WTC11 (cell line): ENCODE measurements around the gene DTNB. TPM values are rescaled to one million over a fixed set of nuclear protein-coding genes. Genes with fewer than 3 reads are reported as not detected.

Experiments
- ATAC-seq: fragments of 200-7000 bp; cut with Tn5 transposase; 2 replicates; pipeline ENCODE4 v1.10.0; 2021; ENCODE audit warnings: mild to moderate bottlenecking, moderate library complexity
- CTCF ChIA-PET: fragments of 300-600 bp; sonication (Branson Sonifier 250); formaldehyde crosslinking; loops from one replicate; lab custom pipeline; 2021; ENCODE audit warnings: antibody characterized with exemption; lab: Charles Lee
- POLR2A ChIA-PET: fragments of 350-600 bp; sonication (Branson Sonifier 250); formaldehyde crosslinking; loops from one replicate; lab custom pipeline; 2021; ENCODE audit warnings: antibody characterized with exemption; lab: Charles Lee
- DNase-seq: peaks from one replicate; pipeline ENCODE4 v3.0.0; 2021; ENCODE audit warnings: low spot score
- H3K27ac Mint-ChIP-seq: 2 replicates; pipeline ENCODE4 v1.8.0; 2021; ENCODE audit warnings: mixed read lengths
- H3K27me3 Mint-ChIP-seq: 2 replicates; pipeline ENCODE4 v1.8.0; 2021; ENCODE audit warnings: low read depth, mild to moderate bottlenecking, moderate library complexity, mixed read lengths
- H3K36me3 Mint-ChIP-seq: 2 replicates; pipeline ENCODE4 v1.8.0; 2021; ENCODE audit warnings: mixed read lengths
- H3K4me1 Mint-ChIP-seq: 2 replicates; pipeline ENCODE4 v1.8.0; 2022; ENCODE audit warnings: mixed read lengths
- H3K4me3 Mint-ChIP-seq: 2 replicates; pipeline ENCODE4 v1.8.0; 2021; ENCODE audit warnings: mild to moderate bottlenecking, moderate library complexity, mixed read lengths
- H3K9me3 Mint-ChIP-seq: 2 replicates; pipeline ENCODE4 v1.8.0; 2021; ENCODE audit warnings: mixed read lengths
- CREB1 ChIP-seq: sonication (generic); formaldehyde crosslinking; IDR thresholded peaks from 2 replicates; pipeline ENCODE4 v1.8.0; 2023; ENCODE audit warnings: mild to moderate bottlenecking, missing genetic modification reagents
- ELF4 ChIP-seq: sonication (generic); formaldehyde crosslinking; IDR thresholded peaks from 2 replicates; pipeline ENCODE4 v1.8.1; 2022; ENCODE audit warnings: low read depth, mild to moderate bottlenecking, moderate library complexity, missing genetic modification reagents
- FOXJ3 ChIP-seq: sonication (generic); formaldehyde crosslinking; IDR thresholded peaks from 2 replicates; pipeline ENCODE4 v1.9.0; 2021; ENCODE audit warnings: missing genetic modification reagents, mild to moderate bottlenecking, borderline replicate concordance
- FOXK1 ChIP-seq: sonication (generic); formaldehyde crosslinking; IDR thresholded peaks from 2 replicates; pipeline ENCODE4 v1.8.0; 2022; ENCODE audit warnings: mild to moderate bottlenecking, moderate library complexity, missing genetic modification reagents
- GTF2I ChIP-seq: fragments of 250-450 bp; sonication (Bioruptor Pico); conservative IDR thresholded peaks from 2 replicates; pipeline ENCODE4 v1.4.0; 2021; ENCODE audit warnings: mild to moderate bottlenecking
- NFE2L1 ChIP-seq: sonication (generic); formaldehyde crosslinking; IDR thresholded peaks from 2 replicates; pipeline ENCODE4 v1.8.1; 2023; ENCODE audit warnings: missing genetic modification reagents
- NFYB ChIP-seq: sonication (generic); formaldehyde crosslinking; conservative IDR thresholded peaks from 2 replicates; pipeline ENCODE4 v1.8.0; 2022; ENCODE audit warnings: low read depth, missing genetic modification reagents
- SMAD4 ChIP-seq: sonication (generic); formaldehyde crosslinking; IDR thresholded peaks from 2 replicates; pipeline ENCODE4 v1.8.0; 2022; ENCODE audit warnings: mild to moderate bottlenecking, missing genetic modification reagents
- TEAD4 ChIP-seq: sonication (generic); formaldehyde crosslinking; IDR thresholded peaks from 2 replicates; pipeline ENCODE4 v1.8.0; 2022; ENCODE audit warnings: mild to moderate bottlenecking, missing genetic modification reagents
- TP53 ChIP-seq: sonication (generic); formaldehyde crosslinking; IDR thresholded peaks from 2 replicates; pipeline ENCODE4 v1.8.1; 2023; ENCODE audit warnings: mild to moderate bottlenecking, missing genetic modification reagents
- ZBTB21 ChIP-seq: sonication (generic); formaldehyde crosslinking; IDR thresholded peaks from 2 replicates; pipeline ENCODE4 v1.8.1; 2023; ENCODE audit warnings: mild to moderate bottlenecking, missing genetic modification reagents, borderline replicate concordance
- ZNF263 ChIP-seq: sonication (generic); formaldehyde crosslinking; IDR thresholded peaks from 2 replicates; pipeline ENCODE4 v1.8.1; 2022; ENCODE audit warnings: low read depth, mild to moderate bottlenecking, moderate library complexity, missing genetic modification reagents
- ZNF317 ChIP-seq: sonication (generic); formaldehyde crosslinking; IDR thresholded peaks from 2 replicates; pipeline ENCODE4 v1.8.1; 2023; ENCODE audit warnings: low read depth, mild to moderate bottlenecking, moderate library complexity, missing genetic modification reagents, borderline replicate concordance
- ZNF416 ChIP-seq: fragments of 250-450 bp; sonication (Bioruptor Pico); IDR thresholded peaks from 2 replicates; pipeline ENCODE4 v1.9.0; 2021; ENCODE audit warnings: mild to moderate bottlenecking, inconsistent platforms
- ZNF423 ChIP-seq: fragments of 250-450 bp; sonication (Bioruptor Pico); IDR thresholded peaks from 2 replicates; pipeline ENCODE4 v2.1.2; 2022; ENCODE audit warnings: mild to moderate bottlenecking, moderate library complexity
- total RNA-seq: library from RNA; stranded (reverse); gene quantifications from 3 replicates; pipeline ENCODE4 v1.2.3, GENCODE V29; 2021
- TF ChIP-seq, protein P1 (sequence below): sonication (generic); formaldehyde crosslinking; IDR thresholded peaks from 2 replicates; pipeline ENCODE4 v1.8.1; 2023; ENCODE audit warnings: mild to moderate bottlenecking, missing genetic modification reagents
- TF ChIP-seq, protein P2 (sequence below): sonication (generic); formaldehyde crosslinking; conservative IDR thresholded peaks from 2 replicates; pipeline ENCODE4 v1.8.1; 2023; ENCODE audit warnings: mild to moderate bottlenecking, low read depth, missing genetic modification reagents, moderate library complexity
- TF ChIP-seq, protein P3 (sequence below): sonication (generic); formaldehyde crosslinking; IDR thresholded peaks from 2 replicates; pipeline ENCODE4 v1.8.1; 2022; ENCODE audit warnings: low read depth, mild to moderate bottlenecking, moderate library complexity, missing genetic modification reagents, borderline replicate concordance
- TF ChIP-seq, protein P4 (sequence below): sonication (generic); formaldehyde crosslinking; IDR thresholded peaks from 2 replicates; pipeline ENCODE4 v1.8.1; 2023; ENCODE audit warnings: mild to moderate bottlenecking, missing genetic modification reagents, borderline replicate concordance
- TF ChIP-seq, protein P5 (sequence below): sonication (generic); formaldehyde crosslinking; IDR thresholded peaks from 2 replicates; pipeline ENCODE4 v1.8.1; 2022; ENCODE audit warnings: missing genetic modification reagents, borderline replicate concordance
- TF ChIP-seq, protein P6 (sequence below): sonication (generic); formaldehyde crosslinking; IDR thresholded peaks from 2 replicates; pipeline ENCODE4 v1.8.0; 2022; ENCODE audit warnings: mild to moderate bottlenecking, missing genetic modification reagents
- TF ChIP-seq, protein P7 (sequence below): fragments of 250-450 bp; sonication (Bioruptor Pico); conservative IDR thresholded peaks from 2 replicates; pipeline ENCODE4 v1.9.0; 2021; ENCODE audit warnings: mild to moderate bottlenecking

The DTNB gene
- total RNA-seq, 1 experiment from 2014 or later, result 39.9 TPM

DNA sequence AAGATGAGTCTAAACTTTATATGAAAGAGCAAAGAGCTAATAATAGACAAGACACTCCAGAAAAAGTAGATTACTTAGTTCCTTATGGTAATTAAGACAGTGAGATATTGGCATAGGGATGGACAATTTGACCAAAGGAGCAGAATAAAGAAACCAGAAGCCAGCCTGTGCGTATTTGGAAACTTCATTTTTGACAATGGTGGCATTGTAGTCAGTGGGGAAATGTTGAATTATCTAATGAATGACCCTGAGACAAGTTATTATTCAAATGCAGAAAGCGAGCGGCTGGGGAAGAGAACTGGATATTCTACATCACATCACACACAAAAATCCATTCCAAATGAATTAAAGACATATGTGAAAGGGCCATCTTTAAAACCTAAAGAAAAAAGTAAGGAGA lies 144.3 kb downstream of the DTNB start:
- ATAC-seq (no peak), DNase-seq (no peak)
- peaks cover 9% of the 10 kb centered on the region for H3K36me3 Mint-ChIP-seq
- H3K27ac Mint-ChIP-seq, result no peak overlapping the region
- H3K9me3 Mint-ChIP-seq, result no peaks in the 10 kb centered on the region
- no peak overlapping the region for H3K4me3 Mint-ChIP-seq
- H3K4me1 Mint-ChIP-seq, result peaks cover 6% of the 10 kb centered on the region; the same call in 1 of the 2 replicates
- CTCF ChIA-PET, result no interaction called here
- POLR2A ChIA-PET, result interaction anchor here (0.5 kb wide), 1 partner anchor 19 kb away, joined by 3 read pairs; no protein-coding TSS in a partner anchor
- H3K27me3 Mint-ChIP-seq, result no peaks in the 10 kb centered on the region
- TF ChIP-seq TEAD4 (CRISPR knock-in tag), result no peak
- TF ChIP-seq TP53 (CRISPR knock-in tag), result no peak
- TF ChIP-seq, protein P1, sequence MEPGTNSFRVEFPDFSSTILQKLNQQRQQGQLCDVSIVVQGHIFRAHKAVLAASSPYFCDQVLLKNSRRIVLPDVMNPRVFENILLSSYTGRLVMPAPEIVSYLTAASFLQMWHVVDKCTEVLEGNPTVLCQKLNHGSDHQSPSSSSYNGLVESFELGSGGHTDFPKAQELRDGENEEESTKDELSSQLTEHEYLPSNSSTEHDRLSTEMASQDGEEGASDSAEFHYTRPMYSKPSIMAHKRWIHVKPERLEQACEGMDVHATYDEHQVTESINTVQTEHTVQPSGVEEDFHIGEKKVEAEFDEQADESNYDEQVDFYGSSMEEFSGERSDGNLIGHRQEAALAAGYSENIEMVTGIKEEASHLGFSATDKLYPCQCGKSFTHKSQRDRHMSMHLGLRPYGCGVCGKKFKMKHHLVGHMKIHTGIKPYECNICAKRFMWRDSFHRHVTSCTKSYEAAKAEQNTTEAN (CRISPR knock-in tag), result no peak
- no peak for TF ChIP-seq FOXJ3 (CRISPR knock-in tag)
- no peak for TF ChIP-seq CREB1 (CRISPR knock-in tag)
- no peak for TF ChIP-seq ZNF317 (CRISPR knock-in tag)
- TF ChIP-seq ZBTB21 (CRISPR knock-in tag), result no peak
- TF ChIP-seq ELF4 (CRISPR knock-in tag), result no peak
- TF ChIP-seq NFE2L1, result no peak
- TF ChIP-seq, all 79 proteins: peak for 0

DNA sequence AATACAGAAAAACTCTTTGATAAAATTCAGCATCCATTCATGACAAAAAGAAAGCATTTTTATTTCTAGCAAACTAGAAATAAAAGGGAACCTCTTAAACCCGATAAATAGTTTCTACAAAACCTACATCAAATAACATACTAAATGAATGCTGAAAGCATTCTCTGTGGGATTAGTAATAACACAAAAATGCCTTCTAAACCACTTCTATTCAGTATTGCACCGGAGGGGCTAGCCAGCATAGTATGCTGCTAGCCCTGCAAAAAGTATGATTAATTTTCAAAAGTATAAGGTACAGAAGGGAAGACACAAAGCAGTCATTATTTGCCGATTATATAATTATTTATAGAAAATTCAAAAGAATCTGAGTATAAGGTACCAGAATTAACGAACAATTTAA lies 145.2 kb downstream of the DTNB start:
- no peak overlapping the region for H3K4me3 Mint-ChIP-seq
- H3K4me1 Mint-ChIP-seq, result peaks cover 6% of the 10 kb centered on the region; the same call in 1 of the 2 replicates
- ChIA-PET POLR2A (no interaction called here), CTCF (no interaction called here)
- H3K27me3 Mint-ChIP-seq, result no peaks in the 10 kb centered on the region
- no peak overlapping the region for H3K27ac Mint-ChIP-seq
- H3K9me3 Mint-ChIP-seq, result no peaks in the 10 kb centered on the region
- H3K36me3 Mint-ChIP-seq, result peaks cover 3% of the 10 kb centered on the region; the same call in 1 of the 2 replicates
- DNase-seq (no peak), ATAC-seq (no peak)
- TF ChIP-seq ZNF416 (CRISPR knock-in tag) (no peak), FOXK1 (no peak), ZNF423 (CRISPR knock-in tag) (no peak), ZNF263 (no peak), SMAD4 (CRISPR knock-in tag) (no peak), ELF4 (CRISPR knock-in tag) (no peak), GTF2I (CRISPR knock-in tag) (no peak), NFYB (no peak)
- TF ChIP-seq, protein P2, sequence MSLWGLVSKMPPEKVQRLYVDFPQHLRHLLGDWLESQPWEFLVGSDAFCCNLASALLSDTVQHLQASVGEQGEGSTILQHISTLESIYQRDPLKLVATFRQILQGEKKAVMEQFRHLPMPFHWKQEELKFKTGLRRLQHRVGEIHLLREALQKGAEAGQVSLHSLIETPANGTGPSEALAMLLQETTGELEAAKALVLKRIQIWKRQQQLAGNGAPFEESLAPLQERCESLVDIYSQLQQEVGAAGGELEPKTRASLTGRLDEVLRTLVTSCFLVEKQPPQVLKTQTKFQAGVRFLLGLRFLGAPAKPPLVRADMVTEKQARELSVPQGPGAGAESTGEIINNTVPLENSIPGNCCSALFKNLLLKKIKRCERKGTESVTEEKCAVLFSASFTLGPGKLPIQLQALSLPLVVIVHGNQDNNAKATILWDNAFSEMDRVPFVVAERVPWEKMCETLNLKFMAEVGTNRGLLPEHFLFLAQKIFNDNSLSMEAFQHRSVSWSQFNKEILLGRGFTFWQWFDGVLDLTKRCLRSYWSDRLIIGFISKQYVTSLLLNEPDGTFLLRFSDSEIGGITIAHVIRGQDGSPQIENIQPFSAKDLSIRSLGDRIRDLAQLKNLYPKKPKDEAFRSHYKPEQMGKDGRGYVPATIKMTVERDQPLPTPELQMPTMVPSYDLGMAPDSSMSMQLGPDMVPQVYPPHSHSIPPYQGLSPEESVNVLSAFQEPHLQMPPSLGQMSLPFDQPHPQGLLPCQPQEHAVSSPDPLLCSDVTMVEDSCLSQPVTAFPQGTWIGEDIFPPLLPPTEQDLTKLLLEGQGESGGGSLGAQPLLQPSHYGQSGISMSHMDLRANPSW (CRISPR knock-in tag), result no peak
- TF ChIP-seq, protein P3, sequence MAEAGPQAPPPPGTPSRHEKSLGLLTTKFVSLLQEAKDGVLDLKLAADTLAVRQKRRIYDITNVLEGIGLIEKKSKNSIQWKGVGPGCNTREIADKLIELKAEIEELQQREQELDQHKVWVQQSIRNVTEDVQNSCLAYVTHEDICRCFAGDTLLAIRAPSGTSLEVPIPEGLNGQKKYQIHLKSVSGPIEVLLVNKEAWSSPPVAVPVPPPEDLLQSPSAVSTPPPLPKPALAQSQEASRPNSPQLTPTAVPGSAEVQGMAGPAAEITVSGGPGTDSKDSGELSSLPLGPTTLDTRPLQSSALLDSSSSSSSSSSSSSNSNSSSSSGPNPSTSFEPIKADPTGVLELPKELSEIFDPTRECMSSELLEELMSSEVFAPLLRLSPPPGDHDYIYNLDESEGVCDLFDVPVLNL (CRISPR knock-in tag), result no peak
- TF ChIP-seq, protein P4, sequence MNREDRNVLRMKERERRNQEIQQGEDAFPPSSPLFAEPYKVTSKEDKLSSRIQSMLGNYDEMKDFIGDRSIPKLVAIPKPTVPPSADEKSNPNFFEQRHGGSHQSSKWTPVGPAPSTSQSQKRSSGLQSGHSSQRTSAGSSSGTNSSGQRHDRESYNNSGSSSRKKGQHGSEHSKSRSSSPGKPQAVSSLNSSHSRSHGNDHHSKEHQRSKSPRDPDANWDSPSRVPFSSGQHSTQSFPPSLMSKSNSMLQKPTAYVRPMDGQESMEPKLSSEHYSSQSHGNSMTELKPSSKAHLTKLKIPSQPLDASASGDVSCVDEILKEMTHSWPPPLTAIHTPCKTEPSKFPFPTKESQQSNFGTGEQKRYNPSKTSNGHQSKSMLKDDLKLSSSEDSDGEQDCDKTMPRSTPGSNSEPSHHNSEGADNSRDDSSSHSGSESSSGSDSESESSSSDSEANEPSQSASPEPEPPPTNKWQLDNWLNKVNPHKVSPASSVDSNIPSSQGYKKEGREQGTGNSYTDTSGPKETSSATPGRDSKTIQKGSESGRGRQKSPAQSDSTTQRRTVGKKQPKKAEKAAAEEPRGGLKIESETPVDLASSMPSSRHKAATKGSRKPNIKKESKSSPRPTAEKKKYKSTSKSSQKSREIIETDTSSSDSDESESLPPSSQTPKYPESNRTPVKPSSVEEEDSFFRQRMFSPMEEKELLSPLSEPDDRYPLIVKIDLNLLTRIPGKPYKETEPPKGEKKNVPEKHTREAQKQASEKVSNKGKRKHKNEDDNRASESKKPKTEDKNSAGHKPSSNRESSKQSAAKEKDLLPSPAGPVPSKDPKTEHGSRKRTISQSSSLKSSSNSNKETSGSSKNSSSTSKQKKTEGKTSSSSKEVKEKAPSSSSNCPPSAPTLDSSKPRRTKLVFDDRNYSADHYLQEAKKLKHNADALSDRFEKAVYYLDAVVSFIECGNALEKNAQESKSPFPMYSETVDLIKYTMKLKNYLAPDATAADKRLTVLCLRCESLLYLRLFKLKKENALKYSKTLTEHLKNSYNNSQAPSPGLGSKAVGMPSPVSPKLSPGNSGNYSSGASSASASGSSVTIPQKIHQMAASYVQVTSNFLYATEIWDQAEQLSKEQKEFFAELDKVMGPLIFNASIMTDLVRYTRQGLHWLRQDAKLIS, result no peak
- TF ChIP-seq, protein P5, sequence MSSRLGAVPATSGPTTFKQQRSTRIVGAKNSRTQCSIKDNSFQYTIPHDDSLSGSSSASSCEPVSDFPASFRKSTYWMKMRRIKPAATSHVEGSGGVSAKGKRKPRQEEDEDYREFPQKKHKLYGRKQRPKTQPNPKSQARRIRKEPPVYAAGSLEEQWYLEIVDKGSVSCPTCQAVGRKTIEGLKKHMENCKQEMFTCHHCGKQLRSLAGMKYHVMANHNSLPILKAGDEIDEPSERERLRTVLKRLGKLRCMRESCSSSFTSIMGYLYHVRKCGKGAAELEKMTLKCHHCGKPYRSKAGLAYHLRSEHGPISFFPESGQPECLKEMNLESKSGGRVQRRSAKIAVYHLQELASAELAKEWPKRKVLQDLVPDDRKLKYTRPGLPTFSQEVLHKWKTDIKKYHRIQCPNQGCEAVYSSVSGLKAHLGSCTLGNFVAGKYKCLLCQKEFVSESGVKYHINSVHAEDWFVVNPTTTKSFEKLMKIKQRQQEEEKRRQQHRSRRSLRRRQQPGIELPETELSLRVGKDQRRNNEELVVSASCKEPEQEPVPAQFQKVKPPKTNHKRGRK (CRISPR knock-in tag), result no peak
- TF ChIP-seq, protein P6, sequence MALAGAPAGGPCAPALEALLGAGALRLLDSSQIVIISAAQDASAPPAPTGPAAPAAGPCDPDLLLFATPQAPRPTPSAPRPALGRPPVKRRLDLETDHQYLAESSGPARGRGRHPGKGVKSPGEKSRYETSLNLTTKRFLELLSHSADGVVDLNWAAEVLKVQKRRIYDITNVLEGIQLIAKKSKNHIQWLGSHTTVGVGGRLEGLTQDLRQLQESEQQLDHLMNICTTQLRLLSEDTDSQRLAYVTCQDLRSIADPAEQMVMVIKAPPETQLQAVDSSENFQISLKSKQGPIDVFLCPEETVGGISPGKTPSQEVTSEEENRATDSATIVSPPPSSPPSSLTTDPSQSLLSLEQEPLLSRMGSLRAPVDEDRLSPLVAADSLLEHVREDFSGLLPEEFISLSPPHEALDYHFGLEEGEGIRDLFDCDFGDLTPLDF, result no peak
- TF ChIP-seq, protein P7, sequence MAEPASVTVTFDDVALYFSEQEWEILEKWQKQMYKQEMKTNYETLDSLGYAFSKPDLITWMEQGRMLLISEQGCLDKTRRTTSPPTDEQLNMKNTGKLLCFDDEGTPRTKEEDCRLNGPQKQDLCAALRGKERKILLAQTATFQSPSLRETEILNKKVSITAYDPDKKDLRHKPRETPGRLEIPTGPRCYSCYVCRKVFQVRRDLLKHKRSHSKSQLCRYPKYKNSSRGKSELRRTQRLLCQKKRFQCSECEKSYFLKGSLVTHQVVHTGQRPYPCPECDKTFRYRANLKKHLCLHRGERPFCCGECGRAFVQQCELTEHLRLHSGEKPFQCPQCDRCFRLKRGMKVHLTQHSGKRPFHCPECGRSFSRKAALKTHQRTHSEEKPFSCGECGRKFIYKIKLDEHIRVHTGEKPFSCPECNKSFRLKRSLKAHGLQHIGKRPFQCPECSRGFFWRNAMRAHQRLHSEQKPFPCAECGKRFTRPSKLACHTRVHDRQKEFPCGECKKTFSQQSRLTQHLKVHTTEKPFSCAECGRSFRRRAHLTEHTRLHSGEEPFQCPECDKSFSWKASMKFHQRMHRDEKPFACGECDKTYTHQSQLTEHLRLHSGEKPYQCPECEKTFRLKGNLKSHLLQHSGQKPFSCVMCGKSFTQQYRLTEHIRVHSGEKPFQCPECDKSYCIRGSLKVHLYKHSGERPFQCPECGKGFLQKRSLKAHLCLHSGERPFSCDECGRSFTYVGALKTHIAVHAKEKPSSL, result no peak
